Prostate gland (tissue), 2 donors: Measurements from ENCODE around the gene ITGB2.

Source experiments
- CTCF ChIP-seq, 4 experiments: fragments of 200-600 bp in 2 of 4; fragments of 450-650 bp in 2 of 4; sonication (generic) in 2 of 4; IDR thresholded peaks; 1 replicate in 3 of 4; 2 replicates in 1 of 4; pipeline ENCODE4 v1.5.1; 2016 to 2019; ENCODE audit warnings: antibody characterized with exemption in 4 of 4, mild to moderate bottlenecking in 2 of 4, moderate library complexity in 2 of 4
- POLR2A ChIP-seq: fragments of 450-650 bp; IDR thresholded peaks from one replicate; pipeline ENCODE4 v1.6.1; 2016; ENCODE audit warnings: antibody characterized with exemption, mild to moderate bottlenecking
- POLR2AphosphoS5 ChIP-seq: sonication (generic); formaldehyde crosslinking; IDR thresholded peaks from one replicate; pipeline ENCODE4 v1.6.1; 2017; ENCODE audit warnings: antibody characterized with exemption

- TF ChIP-seq CTCF (IDR thresholded peaks at IDR 0.05) (no peak), POLR2A (no peak), POLR2AphosphoS5 (no peak)
Measured at GRCh38 chr21:44886113-44887075, 34.3 kb downstream of the ITGB2 start.
